NT2/D1 (cell line): ENCODE measurements around the gene MLPH.

Experiments
- YY1 ChIP-seq: IDR thresholded peaks from 2 replicates; pipeline ENCODE4 v1.6.1; 2011; ENCODE audit not compliant: insufficient read length, insufficient read depth
- ZNF274 ChIP-seq: IDR thresholded peaks from 2 replicates; pipeline ENCODE4 v1.6.1; 2011; ENCODE audit warnings: mild to moderate bottlenecking, low read depth, low read length

DNA sequence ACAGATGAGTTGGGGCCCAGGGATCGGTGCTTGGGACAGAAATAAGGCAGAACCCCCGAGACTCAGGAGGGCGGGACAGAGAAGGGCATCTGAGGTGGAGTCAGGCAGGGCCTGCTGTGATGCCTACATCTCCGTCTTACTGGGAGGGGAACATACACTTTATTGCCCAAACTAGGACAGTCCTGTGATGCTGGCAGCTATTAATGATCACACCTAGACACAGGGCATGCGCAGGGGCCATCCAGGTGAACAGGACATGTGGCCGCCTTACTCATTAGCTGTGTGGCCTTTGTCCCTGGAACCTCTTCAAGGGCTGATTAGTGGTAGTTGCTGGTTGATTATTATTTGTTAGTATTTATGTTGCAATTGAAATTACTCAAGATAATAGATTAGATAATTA, 33.2 kb downstream of the MLPH start:
- TF ChIP-seq ZNF274 (no peak), YY1 (no peak)
